Vagina (tissue), 2 donors: Measurements from ENCODE around the gene POU4F2. TPM values are rescaled to one million over a fixed set of nuclear protein-coding genes. Genes with fewer than 3 reads are reported as not detected.

Source experiments
- DNase-seq, 2 donors: peaks; one replicate each; pipeline ENCODE4 v3.0.0-alpha.2; 2017; ENCODE audit errors: extremely low spot score in 2 of 2
- H3K27ac ChIP-seq: fragments of 200-600 bp; sonication (generic); one replicate; pipeline ENCODE4 v1.5.1; 2019
- H3K27me3 ChIP-seq: fragments of 200-600 bp; sonication (generic); one replicate; pipeline ENCODE4 v1.5.1; 2019
- H3K36me3 ChIP-seq, 2 donors: fragments of 200-600 bp; sonication (generic); one replicate each; pipeline ENCODE4 v1.5.1; 2017 to 2019
- H3K4me1 ChIP-seq: fragments of 200-600 bp; sonication (generic); one replicate; pipeline ENCODE4 v1.5.1; 2019
- H3K4me3 ChIP-seq, 2 donors: fragments of 200-600 bp; sonication (generic); 1 replicate in 1 of 2; 2 replicates in 1 of 2; pipeline ENCODE4 v1.5.1; 2016 to 2019
- H3K9me3 ChIP-seq: fragments of 200-600 bp; sonication (generic); one replicate; pipeline ENCODE4 v1.5.1; 2019
- CTCF ChIP-seq, 3 experiments: fragments of 450-650 bp in 2 of 3; fragments of 200-600 bp in 1 of 3; sonication (generic) in 1 of 3; IDR thresholded peaks; one replicate each; pipeline ENCODE4 v1.5.1; 2017 to 2019; ENCODE audit warnings: antibody characterized with exemption in 3 of 3, mild to moderate bottlenecking in 2 of 3, moderate library complexity in 2 of 3
- POLR2A ChIP-seq, 2 donors: fragments of 450-650 bp; IDR thresholded peaks; one replicate each; pipeline ENCODE4 v1.6.1; 2017; ENCODE audit warnings: antibody characterized with exemption in 2 of 2, mild to moderate bottlenecking in 2 of 2, moderate library complexity in 2 of 2
- POLR2AphosphoS5 ChIP-seq, 2 donors: sonication (generic); formaldehyde crosslinking; IDR thresholded peaks; one replicate each; pipeline ENCODE4 v1.9.0; 2017; ENCODE audit warnings: antibody characterized with exemption in 2 of 2, mild to moderate bottlenecking in 2 of 2, low read depth in 1 of 2; ENCODE audit not compliant: insufficient read depth in 1 of 2
- intact Hi-C: fragments of 100-400 bp; cut with DNase I; formaldehyde crosslinking; loops from one replicate; pipeline ENCODE4 v1.15.1; 2023
- total RNA-seq: library from RNA; depleted of rRNA; stranded (reverse); fragments of >200 nt; gene quantifications from one replicate; pipeline ENCODE4 v1.2.3, GENCODE V29; 2016

POU4F2 gene
- not detected for total RNA-seq

GRCh38 chr4:146638786-146639505 is at the start of gene POU4F2:
Gene POU4F2 (plus strand): TSS chr4:146638893. CDS start chr4:146639141, 248 bp downstream.
- peaks cover 17% of the 10 kb centered on the region for H3K4me1 ChIP-seq
- DNase-seq: no peak
- no peak within 1 kb of the TSS for H3K27ac ChIP-seq
- TF ChIP-seq CTCF (IDR thresholded peaks at IDR 0.05): no peak
- TF ChIP-seq POLR2A (IDR thresholded peaks at IDR 0.05): no peak
- no peak for TF ChIP-seq POLR2AphosphoS5 (IDR thresholded peaks at IDR 0.05; ENCODE audit: insufficient read depth in 1 of 2, low read depth in 1 of 2)
- intact Hi-C loops: no loop called here
- H3K4me3 ChIP-seq: peak within 1 kb of the TSS in 1 of 2 donors; percentile 10
- peaks cover 8% of the 10 kb centered on the region for H3K27me3 ChIP-seq
- H3K36me3 ChIP-seq: no peaks in the 10 kb centered on the region
- no peaks in the 10 kb centered on the region for H3K9me3 ChIP-seq

GRCh38 chr4:146590801-146591200 is 47.9 kb upstream of the POU4F2 start:
- Histone ChIP-seq H3K27me3 (no peaks in the 10 kb centered on the region), H3K9me3 (no peaks in the 10 kb centered on the region), H3K27ac (no peak overlapping the region), H3K36me3 (no peaks in the 10 kb centered on the region), H3K4me3 (no peak overlapping the region), H3K4me1 (no peaks in the 10 kb centered on the region)
- intact Hi-C loops: no loop called here
- DNase-seq: no peak
- no peak for TF ChIP-seq POLR2A (IDR thresholded peaks at IDR 0.05)
- TF ChIP-seq CTCF (IDR thresholded peaks at IDR 0.05): no peak
- no peak for TF ChIP-seq POLR2AphosphoS5 (IDR thresholded peaks at IDR 0.05; ENCODE audit: insufficient read depth in 1 of 2, low read depth in 1 of 2)

GRCh38 chr4:146592019-146592418 is 46.7 kb upstream of the POU4F2 start:
- TF ChIP-seq CTCF (IDR thresholded peaks at IDR 0.05) (no peak), POLR2A (IDR thresholded peaks at IDR 0.05) (no peak), POLR2AphosphoS5 (IDR thresholded peaks at IDR 0.05; ENCODE audit: insufficient read depth in 1 of 2, low read depth in 1 of 2) (no peak)
- no peak for DNase-seq
- intact Hi-C loops: no loop called here
- Histone ChIP-seq H3K27me3 (no peaks in the 10 kb centered on the region), H3K9me3 (no peaks in the 10 kb centered on the region), H3K36me3 (no peaks in the 10 kb centered on the region), H3K4me3 (no peak overlapping the region), H3K27ac (no peak overlapping the region), H3K4me1 (no peaks in the 10 kb centered on the region)

- TF ChIP-seq CTCF (IDR thresholded peaks at IDR 0.05) (no peak), POLR2AphosphoS5 (IDR thresholded peaks at IDR 0.05; ENCODE audit: insufficient read depth in 1 of 2, low read depth in 1 of 2) (no peak), POLR2A (IDR thresholded peaks at IDR 0.05) (no peak)
- DNase-seq: no peak
- no peaks in the 10 kb centered on the region for H3K36me3 ChIP-seq
- H3K27me3 ChIP-seq: no peaks in the 10 kb centered on the region
- H3K27ac ChIP-seq: no peak overlapping the region
- no peak overlapping the region for H3K4me3 ChIP-seq
- intact Hi-C loops: no loop called here
- no peaks in the 10 kb centered on the region for H3K9me3 ChIP-seq
- H3K4me1 ChIP-seq: peaks cover 2% of the 10 kb centered on the region
Measured at GRCh38 chr4:146632770-146633470, 5.8 kb upstream of the POU4F2 start.

GRCh38 chr4:146633471-146633800 is 5.3 kb upstream of the POU4F2 start:
- no peak for DNase-seq
- Histone ChIP-seq H3K27me3 (no peaks in the 10 kb centered on the region), H3K27ac (no peak overlapping the region), H3K36me3 (no peaks in the 10 kb centered on the region), H3K4me1 (peaks cover 7% of the 10 kb centered on the region), H3K9me3 (no peaks in the 10 kb centered on the region), H3K4me3 (no peak overlapping the region)
- intact Hi-C loops: no loop called here
- no peak for TF ChIP-seq CTCF (IDR thresholded peaks at IDR 0.05)
- no peak for TF ChIP-seq POLR2A (IDR thresholded peaks at IDR 0.05)
- TF ChIP-seq POLR2AphosphoS5 (IDR thresholded peaks at IDR 0.05; ENCODE audit: insufficient read depth in 1 of 2, low read depth in 1 of 2): no peak
